Measurements from ENCODE around the gene BIRC6.
"Not testable (repeated sequence)": the region's sequence is repeated elsewhere in the genome, so short reads cannot be mapped to it uniquely, and the experiment has no call there.

Gene BIRC6

GRCh38 chr2:32614084-32614483 lies 257.3 kb downstream of the BIRC6 start:
- DNase-seq (ENCODE audit: low read depth, low spot score), result no peak

DNA sequence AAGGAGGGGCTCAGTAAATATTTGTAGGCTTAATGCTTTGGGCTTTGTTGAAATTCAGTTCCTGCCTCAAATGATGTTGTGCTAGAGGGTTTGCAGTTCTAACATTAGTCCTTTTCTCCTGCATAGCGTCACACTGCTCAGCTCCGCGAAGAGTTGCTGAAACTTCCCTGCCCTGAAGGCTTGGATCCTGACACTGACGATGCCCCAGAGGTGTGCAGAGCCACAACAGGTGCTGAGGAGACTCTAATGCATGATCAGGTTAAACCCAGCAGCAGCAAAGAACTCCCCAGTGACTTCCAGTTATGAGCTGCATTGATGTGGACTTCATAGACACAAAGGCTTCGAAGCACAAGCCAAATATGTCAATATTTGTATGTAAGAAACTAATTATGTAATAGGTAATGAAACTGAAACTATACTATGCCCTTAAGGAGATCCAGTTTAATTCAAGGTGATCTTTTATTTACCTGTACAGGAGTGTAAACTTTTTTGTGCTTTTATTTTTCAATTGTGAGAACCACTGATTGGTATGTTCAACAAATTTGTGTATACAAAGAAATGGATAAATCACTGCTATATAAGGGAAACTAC lies 260.9 kb downstream of the BIRC6 start:
- no peak for DNase-seq (ENCODE audit: low read depth, low spot score)

DNA sequence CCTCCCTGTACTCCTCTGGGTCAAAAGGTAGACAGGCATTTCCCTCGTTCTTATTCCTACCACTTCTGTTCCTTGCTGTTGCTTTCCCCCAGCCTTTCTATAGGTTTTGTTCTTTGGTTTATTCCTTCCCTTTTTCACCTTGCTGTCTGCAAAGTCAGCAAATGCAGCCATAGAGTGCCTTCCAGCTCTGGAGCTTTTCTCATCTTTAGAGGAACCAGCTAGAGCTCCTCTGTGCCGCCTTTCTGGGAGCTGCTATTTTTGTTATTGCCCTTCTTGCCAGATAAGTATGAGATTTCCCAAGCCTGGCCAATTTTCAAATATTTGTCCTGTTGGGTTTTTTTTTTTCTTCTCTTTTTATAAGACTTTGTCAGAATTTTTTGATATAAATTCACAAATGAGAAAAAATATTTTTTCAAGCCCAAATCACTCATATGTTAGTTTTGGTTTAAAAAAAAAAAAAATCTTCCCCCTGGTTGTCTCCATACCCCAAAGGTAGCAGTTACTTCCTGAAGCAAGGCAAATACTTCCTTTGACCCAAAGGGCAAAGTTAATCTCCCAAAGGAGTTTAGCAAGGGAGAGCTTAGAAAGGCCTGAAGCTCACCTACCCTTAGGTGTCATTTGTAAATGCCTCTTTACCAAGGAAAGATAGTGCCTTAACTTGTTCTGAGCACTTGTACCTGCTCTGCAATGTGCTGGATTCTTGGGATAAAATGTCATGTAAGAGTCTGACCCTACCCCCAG lies 265.9 kb downstream of the BIRC6 start:
- DNase-seq (ENCODE audit: low read depth, low spot score), result no peak

DNA sequence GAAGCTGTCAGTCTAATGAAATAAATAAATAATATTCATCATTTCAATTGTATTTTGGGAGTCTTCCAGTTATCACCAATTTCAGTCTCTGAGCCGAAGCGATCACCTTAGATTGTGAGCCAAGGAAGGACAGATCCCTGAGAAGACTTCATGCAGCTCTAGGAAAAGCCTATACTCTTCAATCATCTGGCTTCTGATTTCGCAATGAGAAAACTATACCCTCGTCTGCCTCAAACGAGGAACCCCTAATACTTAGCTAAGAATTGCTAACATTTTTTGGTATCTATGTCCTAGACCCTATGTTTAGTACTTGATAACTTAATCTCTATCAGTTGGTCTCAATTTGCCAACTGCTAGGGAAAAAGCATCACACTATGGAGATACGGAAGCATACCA lies 266.5 kb downstream of the BIRC6 start:
- no peak for DNase-seq (ENCODE audit: low read depth, low spot score)

DNA sequence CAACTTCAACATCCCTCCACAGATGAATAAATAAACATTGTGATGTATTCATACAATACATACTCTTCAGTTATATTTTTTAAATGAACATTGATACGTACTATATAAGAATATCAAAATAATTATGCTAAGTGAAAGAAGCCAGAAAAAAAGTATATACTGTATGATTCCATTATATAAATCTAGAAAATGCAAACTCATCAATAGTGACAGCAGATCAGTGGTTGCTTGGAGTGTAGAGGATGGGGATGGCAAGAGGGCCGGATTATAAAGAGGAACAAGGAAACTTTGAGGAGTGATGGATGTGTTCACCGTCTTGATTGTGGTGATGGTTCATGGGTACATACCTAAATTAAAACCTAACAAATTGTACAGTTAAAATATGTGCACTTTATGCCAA lies 268.0 kb downstream of the BIRC6 start:
- DNase-seq (ENCODE audit: low read depth, low spot score), result no peak

- DNase-seq (ENCODE audit: low read depth, low spot score), result no peak
These were observed 269.9 kb downstream of the BIRC6 start for GRCh38 chr2:32626639-32627221.

DNA sequence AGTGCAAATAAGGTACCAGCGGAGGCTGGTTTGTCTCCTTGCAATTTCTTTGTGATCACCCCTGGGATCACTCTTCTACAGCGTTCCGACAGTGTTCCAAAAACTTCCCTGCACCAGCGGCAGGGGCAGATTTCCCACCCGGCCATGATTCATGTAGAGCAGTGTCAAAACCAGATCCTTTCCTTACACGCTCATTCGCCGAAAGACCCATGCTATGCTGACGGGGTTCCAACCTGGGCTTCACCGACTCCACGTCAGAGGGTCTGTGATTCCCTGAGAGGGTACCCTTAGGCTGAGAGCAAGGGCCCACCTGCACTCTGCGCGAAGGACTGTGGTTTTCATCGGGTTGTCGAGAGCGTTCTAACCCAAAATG lies 270.6 kb downstream of the BIRC6 start:
- no peak for DNase-seq (ENCODE audit: low read depth, low spot score)

- DNase-seq (ENCODE audit: low read depth, low spot score), result peak; percentile 74
These were observed 271.2 kb downstream of the BIRC6 start, which contains the start of gene TTC27 for GRCh38 chr2:32627814-32628579. TTC27 (plus strand) TSS chr2:32628050; CDS start chr2:32628293, 243 bp downstream.

DNA sequence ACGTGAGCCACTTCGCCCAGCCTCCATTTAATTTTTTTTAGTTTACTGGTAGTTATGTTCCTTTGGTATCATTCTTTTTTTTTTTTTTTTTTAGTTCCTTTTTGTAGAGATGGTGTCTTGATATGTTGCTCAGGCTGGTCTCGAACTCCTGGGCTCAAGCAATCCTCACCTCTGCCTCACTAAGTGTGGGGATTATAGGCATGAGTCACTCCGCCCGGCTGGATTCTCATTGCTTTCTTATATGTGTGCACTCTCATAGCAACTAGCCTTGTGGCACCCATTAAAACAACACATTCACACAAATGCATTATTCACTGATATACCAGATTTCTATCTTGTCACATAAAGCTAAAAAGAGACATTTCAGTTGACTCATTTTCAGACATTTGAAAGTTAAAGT lies 275.3 kb downstream of the BIRC6 start:
- DNase-seq (ENCODE audit: low read depth, low spot score), result no peak

DNA sequence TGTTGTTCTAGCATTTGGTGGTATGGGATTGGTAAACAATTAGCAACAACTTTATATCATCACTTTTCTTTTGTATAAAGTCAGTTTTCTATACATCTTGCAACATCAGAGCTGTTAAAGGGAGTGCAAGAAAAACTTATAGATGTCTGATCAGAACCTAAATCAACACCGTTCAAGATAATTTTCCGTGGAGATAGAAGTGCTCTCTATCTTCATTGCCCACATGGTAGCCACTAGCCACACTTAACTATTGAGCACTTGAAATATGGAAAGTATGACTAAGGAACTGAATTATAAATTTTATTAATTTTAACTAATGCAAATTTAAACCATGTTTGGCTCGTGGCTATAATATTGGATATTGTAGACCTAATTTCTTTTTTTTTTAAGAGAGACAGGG lies 276.2 kb downstream of the BIRC6 start:
- no peak for DNase-seq (ENCODE audit: low read depth, low spot score)

- not testable (repeated sequence) for DNase-seq (ENCODE audit: low read depth, low spot score)
These were observed 281.7 kb downstream of the BIRC6 start for GRCh38 chr2:32638548-32638947.

DNA sequence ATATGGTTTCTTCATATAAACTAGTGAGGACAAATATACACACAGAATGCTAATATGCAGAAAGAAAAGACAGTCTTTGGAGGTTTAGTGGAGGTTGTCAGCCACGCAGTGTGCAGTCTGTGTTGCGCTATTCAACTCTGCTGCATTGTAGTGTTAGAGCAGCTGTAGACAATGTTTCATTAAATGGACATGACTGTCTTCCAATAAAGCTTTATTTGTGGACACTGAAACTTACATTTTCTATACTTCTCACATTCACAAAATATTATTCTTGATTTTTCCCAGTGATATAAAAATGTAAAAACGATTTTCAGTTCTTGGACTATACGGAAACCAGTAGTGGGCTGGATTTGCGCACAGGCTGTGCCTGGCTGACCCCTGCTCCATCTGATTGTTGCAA lies 284.4 kb downstream of the BIRC6 start:
- no peak for DNase-seq (ENCODE audit: low read depth, low spot score)

- DNase-seq (ENCODE audit: low read depth, low spot score), result no peak
These were observed 290.4 kb downstream of the BIRC6 start for GRCh38 chr2:32647180-32647651.

DNA sequence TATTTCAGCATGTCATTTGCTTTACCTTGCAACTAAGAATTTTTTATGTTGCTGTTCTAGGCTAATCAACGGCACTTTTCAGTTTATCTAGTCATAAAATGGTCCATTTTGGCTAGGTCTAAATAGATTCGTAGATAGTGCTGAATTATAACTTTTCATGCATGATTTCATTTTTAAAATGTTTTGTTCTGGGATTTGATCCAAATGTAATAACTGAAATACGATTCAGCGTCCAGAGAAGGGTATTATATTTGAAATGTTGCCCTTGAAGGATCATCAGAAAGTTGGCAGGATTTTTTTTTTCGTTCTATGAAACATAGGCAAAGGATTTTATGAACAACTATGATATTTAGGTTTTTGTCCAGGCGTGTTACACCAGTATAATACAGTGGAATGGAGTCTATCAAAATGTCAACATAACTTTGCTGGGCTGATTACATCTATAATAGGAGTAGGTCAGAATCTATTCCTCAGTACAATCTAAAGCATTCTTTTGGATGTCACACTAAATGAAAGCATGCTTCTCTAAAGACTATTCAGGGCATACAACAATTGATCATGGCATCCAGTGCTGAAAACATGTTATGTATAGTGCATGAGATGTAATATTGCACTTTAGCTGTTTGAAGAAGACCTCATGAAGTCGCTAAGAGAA lies 295.9 kb downstream of the BIRC6 start:
- DNase-seq (ENCODE audit: low read depth, low spot score), result no peak

DNA sequence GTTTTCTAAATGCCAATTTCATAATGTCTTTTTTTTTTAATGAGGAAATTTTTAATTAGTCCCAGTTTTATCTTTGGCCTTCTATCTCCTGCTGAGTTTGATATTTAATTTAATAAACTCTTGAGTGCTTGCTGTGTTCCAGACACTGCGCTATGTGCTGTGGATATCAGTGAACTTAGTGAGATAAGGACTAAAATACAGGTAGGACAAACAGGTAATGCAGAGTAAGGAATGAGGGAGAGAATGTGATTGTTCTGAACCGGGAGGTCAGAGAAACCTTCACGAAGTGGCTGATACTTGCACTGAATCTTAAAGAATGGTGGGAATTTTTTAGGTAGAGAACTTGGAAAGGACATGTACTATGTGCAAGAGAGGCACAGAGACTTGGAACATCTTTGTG lies 299.2 kb downstream of the BIRC6 start:
- DNase-seq (ENCODE audit: low read depth, low spot score), result no peak

- no peak for DNase-seq (ENCODE audit: low read depth, low spot score)
These were observed 307.0 kb downstream of the BIRC6 start for GRCh38 chr2:32663864-32664263.

DNA sequence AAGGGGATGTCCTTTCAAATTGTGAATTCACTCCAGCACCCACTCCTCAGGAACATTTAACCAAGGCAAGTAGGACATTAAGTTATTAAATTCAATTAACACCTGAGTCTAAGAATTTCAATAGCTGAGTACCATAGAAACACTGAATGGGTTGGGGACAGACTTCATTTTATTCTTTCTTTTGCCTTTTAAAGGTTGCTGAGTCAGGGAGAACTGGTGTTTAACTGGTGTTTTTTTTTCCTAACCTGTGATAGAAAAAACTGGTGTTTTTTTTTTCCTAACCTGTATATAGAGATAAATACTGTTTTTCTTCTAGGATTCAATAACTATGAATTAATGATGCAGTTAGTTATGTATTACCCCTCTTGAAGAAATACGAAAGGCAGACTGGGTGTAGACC lies 309.9 kb downstream of the BIRC6 start:
- no peak for DNase-seq (ENCODE audit: low read depth, low spot score)

DNA sequence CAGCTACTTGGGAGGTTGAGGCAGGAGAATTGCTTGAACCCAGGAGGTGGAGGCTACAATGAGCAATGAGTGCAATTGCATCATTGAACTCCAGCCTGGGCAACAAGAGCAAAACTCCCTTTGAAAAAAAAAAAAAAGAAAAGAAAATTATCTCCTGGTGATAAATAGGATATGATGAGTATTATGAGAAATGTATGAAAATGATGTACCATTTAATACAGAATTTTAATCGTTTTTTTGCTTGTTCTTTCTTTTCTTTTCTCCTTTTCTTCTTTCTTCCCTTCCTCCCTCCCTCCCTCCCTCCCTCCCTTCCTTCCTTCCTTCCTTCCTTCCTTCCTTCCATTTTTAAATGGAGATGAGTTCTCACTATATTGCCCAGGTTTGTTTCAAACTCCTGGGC lies 311.4 kb downstream of the BIRC6 start:
- DNase-seq (ENCODE audit: low read depth, low spot score), result no peak

Measured in brain pericyte (primary cell).